SK-N-SH (cell line): ENCODE results near the gene SFTPB. TPM values are rescaled to one million over a fixed set of nuclear protein-coding genes. Genes with fewer than 3 reads are reported as not detected.

Experiments
- CTCF ChIA-PET: fragments of 300-600, 350-600 bp; formaldehyde crosslinking; extraction: SDS; loops from one replicate; lab custom pipeline; 2021; lab: Yijun Ruan, JAX
- POLR2A ChIA-PET: fragments of 350-600 bp; sonication (Branson Sonifier 250); formaldehyde crosslinking; extraction: SDS; loops from one replicate; lab custom pipeline; 2020; ENCODE audit warnings: antibody characterized with exemption, inconsistent platforms; lab: Yijun Ruan, JAX
- DNase-seq: peaks from one replicate; pipeline ENCODE4 v3.0.0; 2012
- H2AFZ ChIP-seq: fragments of 200-600 bp; sonication (generic); 2 replicates; pipeline ENCODE4 v1.8.1; 2016; ENCODE audit warnings: antibody characterized with exemption, mild to moderate bottlenecking, low read depth
- H3F3A ChIP-seq: fragments of 200-600 bp; sonication (generic); replicated peaks from 2 replicates; pipeline ENCODE3; 2016; ENCODE audit warnings: antibody characterized with exemption, mild to moderate bottlenecking; ENCODE audit not compliant: insufficient read depth
- H3K27ac ChIP-seq, 2 experiments: fragments of 200-500 bp in 1 of 2; fragments of 200-600 bp in 1 of 2; sonication (Bioruptor generic) in 1 of 2; sonication (generic), shearing (Covaris generic) in 1 of 2; 2 replicates each; pipeline versions ENCODE4 v1.5.1 to v1.6.1; 2014 to 2016; ENCODE audit warnings: low read depth in 2 of 2, inconsistent platforms in 1 of 2, low read length in 1 of 2, mild to moderate bottlenecking in 1 of 2, mixed read lengths in 1 of 2
- H3K27me3 ChIP-seq: fragments of 200-600 bp; sonication (generic), shearing (Covaris generic); 2 replicates; pipeline ENCODE4 v1.6.1; 2016; ENCODE audit warnings: mixed run types; ENCODE audit not compliant: insufficient read depth
- H3K36me3 ChIP-seq, 2 experiments: fragments of 200-500 bp in 1 of 2; fragments of 200-600 bp in 1 of 2; sonication (Bioruptor generic) in 1 of 2; sonication (generic) in 1 of 2; replicated peaks in 1 of 2; 2 replicates each; pipeline versions ENCODE3 to v1.5.1; 2014 to 2016; ENCODE audit warnings: low read length in 1 of 2, mild to moderate bottlenecking in 1 of 2; ENCODE audit not compliant: insufficient read depth in 2 of 2, control insufficient read depth in 1 of 2
- H3K4me1 ChIP-seq, 2 experiments: fragments of 200-500 bp in 1 of 2; fragments of 200-600 bp in 1 of 2; sonication (Bioruptor generic) in 1 of 2; sonication (generic), shearing (Covaris generic) in 1 of 2; 2 replicates each; pipeline versions ENCODE4 v1.5.1 to v1.6.1; 2014 to 2016; ENCODE audit warnings: low read depth in 1 of 2, low read length in 1 of 2, mixed run types in 1 of 2; ENCODE audit not compliant: insufficient read depth in 2 of 2, control insufficient read depth in 1 of 2
- H3K4me2 ChIP-seq: fragments of 200-600 bp; sonication (generic), shearing (Covaris generic); 2 replicates; pipeline ENCODE4 v1.6.1; 2017; ENCODE audit warnings: mixed run types
- H3K4me3 ChIP-seq, 2 experiments: fragments of 200-500 bp in 1 of 2; fragments of 200-600 bp in 1 of 2; sonication (Bioruptor generic) in 1 of 2; sonication (generic), shearing (Covaris generic) in 1 of 2; 2 replicates each; pipeline versions ENCODE4 v1.5.1 to v1.8.1; 2014 to 2016; ENCODE audit warnings: low read depth in 2 of 2, inconsistent platforms in 1 of 2, low read length in 1 of 2, mild to moderate bottlenecking in 1 of 2, mixed read lengths in 1 of 2, moderate library complexity in 1 of 2
- H3K79me2 ChIP-seq: fragments of 200-600 bp; sonication (generic); 2 replicates; pipeline ENCODE4 v1.8.1; 2017; ENCODE audit warnings: mild to moderate bottlenecking; ENCODE audit not compliant: insufficient read depth
- H3K9ac ChIP-seq: fragments of 200-600 bp; sonication (generic); 2 replicates; pipeline ENCODE4 v1.6.1; 2017; ENCODE audit warnings: mixed run types
- H3K9me2 ChIP-seq: fragments of 200-600 bp; sonication (generic); 2 replicates; pipeline ENCODE4 v1.6.1; 2017; ENCODE audit warnings: mixed run types
- H3K9me3 ChIP-seq: fragments of 200-600 bp; sonication (generic); 2 replicates; pipeline ENCODE4 v1.6.1; 2017; ENCODE audit warnings: mixed run types, mild to moderate bottlenecking, moderate library complexity
- H4K20me1 ChIP-seq: fragments of 200-600 bp; sonication (generic); 2 replicates; pipeline ENCODE4 v1.6.1; 2017; ENCODE audit warnings: mild to moderate bottlenecking, mixed run types; ENCODE audit not compliant: insufficient read depth
- CHD2 ChIP-seq: fragments of 150-350 bp; IDR thresholded peaks from 2 replicates; pipeline ENCODE4 v1.6.1; 2018; ENCODE audit warnings: low read length; ENCODE audit not compliant: partially characterized antibody
- ELF1 ChIP-seq: IDR thresholded peaks from 2 replicates; pipeline ENCODE4 v1.4.0; 2012
- FOSL2 ChIP-seq: IDR thresholded peaks from 2 replicates; pipeline ENCODE4 v1.4.0; 2012; ENCODE audit warnings: low read depth, mild to moderate bottlenecking, moderate library complexity, borderline replicate concordance
- GABPA ChIP-seq: IDR thresholded peaks from 2 replicates; pipeline ENCODE4 v1.4.0; 2012; ENCODE audit warnings: low read depth, mild to moderate bottlenecking
- GATA2 ChIP-seq: sonication (generic); formaldehyde crosslinking; IDR thresholded peaks from 2 replicates; pipeline ENCODE4 v1.5.0; 2020; ENCODE audit warnings: mild to moderate bottlenecking, missing genetic modification reagents
- JUND ChIP-seq: IDR thresholded peaks from 2 replicates; pipeline ENCODE4 v1.4.0; 2012
- POLR2AphosphoS5 ChIP-seq: IDR thresholded peaks from 2 replicates; pipeline ENCODE4 v1.6.1; 2012; ENCODE audit warnings: low read depth, low read length
- RAD21 ChIP-seq: IDR thresholded peaks from 2 replicates; pipeline ENCODE4 v1.6.1; 2012; ENCODE audit warnings: mild to moderate bottlenecking, low read length
- RXRA ChIP-seq: IDR thresholded peaks from 2 replicates; pipeline ENCODE4 v1.4.0; 2012; ENCODE audit warnings: low read depth, mild to moderate bottlenecking, borderline replicate concordance
- SIN3A ChIP-seq: IDR thresholded peaks from 2 replicates; pipeline ENCODE4 v1.6.1; 2012; ENCODE audit warnings: low read depth, mild to moderate bottlenecking, low read length, moderate library complexity, borderline replicate concordance
- TAF1 ChIP-seq: IDR thresholded peaks from 2 replicates; pipeline ENCODE4 v1.6.1; 2012; ENCODE audit warnings: low read depth, mild to moderate bottlenecking, low read length, moderate library complexity, borderline replicate concordance
- YY1 ChIP-seq: IDR thresholded peaks from 2 replicates; pipeline ENCODE4 v1.4.0; 2012; ENCODE audit warnings: low read depth, mild to moderate bottlenecking
- WGBS: methylation state at CpG from one replicate; pipeline ENCODE4 v1.1.6; 2017; ENCODE audit warnings: low lambda C conversion rate; 5-methylcytosine and 5-hydroxymethylcytosine counted together
- polyA plus RNA-seq, 3 experiments: library from polyadenylated mRNA; depleted of rRNA; stranded (reverse); fragments of >200 nt; gene quantifications; 2 replicates each; pipeline ENCODE4 v1.2.3, GENCODE V29; 2012
- TF ChIP-seq, protein P1 (sequence below): fragments of 150-350 bp; IDR thresholded peaks from 2 replicates; pipeline ENCODE4 v1.6.1; 2017; ENCODE audit warnings: antibody characterized with exemption, low read length, low read depth, borderline replicate concordance
- TF ChIP-seq, protein P2 (sequence below): IDR thresholded peaks from 2 replicates; pipeline ENCODE4 v1.6.1; 2012; ENCODE audit warnings: mild to moderate bottlenecking, low read depth, low read length, moderate library complexity
- TF ChIP-seq, protein P3 (sequence below): IDR thresholded peaks from 2 replicates; pipeline ENCODE4 v1.4.0; 2012; ENCODE audit warnings: low read depth

The SFTPB gene
- polyA plus RNA-seq, 1 of the 3 experiments (the other 2 are of a cell fraction) = not detected

DNA sequence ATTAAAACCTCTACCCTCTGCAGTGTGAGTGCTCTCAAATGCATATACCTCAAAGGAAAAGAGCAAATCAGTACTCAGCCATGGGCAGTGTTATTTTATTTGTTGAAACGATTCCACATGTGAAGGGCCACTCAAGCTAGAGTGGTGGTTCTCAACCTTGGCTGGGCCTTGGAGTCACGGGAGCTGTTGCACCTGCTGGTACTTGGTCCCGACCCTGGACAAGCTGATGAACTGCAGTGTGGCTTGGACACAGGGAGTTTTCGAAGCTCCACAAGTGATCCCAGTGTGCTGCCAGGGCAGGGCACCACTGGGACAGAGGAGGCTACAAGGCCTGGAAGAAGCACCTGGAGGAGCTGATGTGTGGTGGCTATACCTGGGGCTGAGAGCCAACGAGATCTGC is 45.8 kb upstream of the SFTPB start:
- H3K4me2 ChIP-seq = no peak overlapping the region
- no peak overlapping the region for H3K27ac ChIP-seq
- no peak for DNase-seq
- no peaks in the 10 kb centered on the region for H3K79me2 ChIP-seq
- ChIA-PET CTCF (interaction anchor here (1.2 to 8.6 kb wide), 6 partner anchors 7 to 102 kb away, joined by 4 to 101 read pairs (median 14); no protein-coding TSS in a partner anchor), POLR2A (no interaction called here)
- TF ChIP-seq, protein P1, sequence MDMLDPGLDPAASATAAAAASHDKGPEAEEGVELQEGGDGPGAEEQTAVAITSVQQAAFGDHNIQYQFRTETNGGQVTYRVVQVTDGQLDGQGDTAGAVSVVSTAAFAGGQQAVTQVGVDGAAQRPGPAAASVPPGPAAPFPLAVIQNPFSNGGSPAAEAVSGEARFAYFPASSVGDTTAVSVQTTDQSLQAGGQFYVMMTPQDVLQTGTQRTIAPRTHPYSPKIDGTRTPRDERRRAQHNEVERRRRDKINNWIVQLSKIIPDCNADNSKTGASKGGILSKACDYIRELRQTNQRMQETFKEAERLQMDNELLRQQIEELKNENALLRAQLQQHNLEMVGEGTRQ = no peak
- no peak for TF ChIP-seq POLR2AphosphoS5
- no peak for TF ChIP-seq RAD21
- H3K9ac ChIP-seq = no peak overlapping the region
- H4K20me1 ChIP-seq = no peaks in the 10 kb centered on the region
- H3K4me1 ChIP-seq = peaks cover 12 to 20% of the 10 kb centered on the region in 2 experiments; a peak in 3 of 4 replicates
- no peaks in the 10 kb centered on the region for H3K36me3 ChIP-seq
- H3K9me3 ChIP-seq = no peaks in the 10 kb centered on the region
- H3K4me3 ChIP-seq = no peak overlapping the region
- H3K9me2 ChIP-seq = no peaks in the 10 kb centered on the region
- H3F3A ChIP-seq = peaks cover 9% of the 10 kb centered on the region
- H2AFZ ChIP-seq = no peak overlapping the region
- 94% methylated on average over 4 of the region's 5 CpGs for WGBS
- H3K27me3 ChIP-seq = no peaks in the 10 kb centered on the region

DNA sequence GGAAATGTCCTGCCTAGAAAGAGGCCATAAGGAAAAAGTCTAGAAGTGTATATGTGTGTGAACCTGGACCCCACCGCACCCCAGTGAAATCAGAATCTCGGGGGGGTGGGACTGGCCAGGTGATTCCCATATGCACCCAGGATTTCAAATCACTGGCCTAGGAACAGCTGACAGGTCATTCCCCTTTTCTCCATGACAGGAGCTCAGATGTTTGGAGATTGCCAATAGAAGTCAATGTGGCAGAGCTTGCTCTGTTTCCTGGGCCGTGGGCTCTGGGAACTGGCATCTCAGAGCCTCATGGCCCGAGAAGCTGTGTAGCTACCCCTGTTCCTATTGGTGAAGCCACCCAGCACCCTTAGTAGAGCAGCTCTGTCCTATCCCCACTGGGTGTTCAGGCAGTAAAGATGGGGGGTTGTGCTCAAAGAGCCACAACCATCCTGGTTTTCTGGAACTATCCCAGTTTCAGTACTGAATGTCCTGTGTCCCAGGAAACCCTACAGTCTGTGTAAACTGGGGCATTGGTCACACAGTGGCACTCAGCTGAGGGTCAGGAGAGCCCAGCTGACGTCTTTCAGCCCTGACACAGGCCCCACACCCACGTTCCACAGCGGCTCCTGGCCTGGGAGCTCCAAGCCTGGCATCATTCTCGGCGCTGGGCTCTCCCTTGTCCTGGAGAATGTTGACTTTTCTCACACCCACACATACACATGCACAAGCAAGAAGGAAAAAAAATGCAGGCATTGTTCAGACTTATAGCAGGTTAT is 45.0 kb upstream of the SFTPB start:
- Histone ChIP-seq H3F3A (peaks cover 8% of the 10 kb centered on the region), H3K27ac (no peak overlapping the region), H3K9me2 (no peaks in the 10 kb centered on the region), H3K36me3 (no peaks in the 10 kb centered on the region), H4K20me1 (no peaks in the 10 kb centered on the region), H3K79me2 (no peaks in the 10 kb centered on the region), H3K27me3 (no peaks in the 10 kb centered on the region), H3K4me1 (peaks cover 9 to 16% of the 10 kb centered on the region in 2 experiments; a peak in 3 of 4 replicates), H3K4me2 (no peak overlapping the region), H3K9ac (no peak overlapping the region), H2AFZ (no peak overlapping the region), H3K9me3 (no peaks in the 10 kb centered on the region), H3K4me3 (no peak overlapping the region)
- no peak for DNase-seq
- ChIA-PET POLR2A (no interaction called here), CTCF (interaction anchor here (0.9 to 7.2 kb wide), 8 partner anchors 16 to 103 kb away, joined by 3 to 65 read pairs (median 12); no protein-coding TSS in a partner anchor)
- TF ChIP-seq SIN3A (no peak), GATA2 (no peak), RAD21 (no peak), CHD2 (no peak), FOSL2 (no peak), RXRA (no peak), TAF1 (no peak), YY1 (no peak), GABPA (no peak), POLR2AphosphoS5 (no peak), JUND (no peak), ELF1 (no peak)
- TF ChIP-seq, protein P2, sequence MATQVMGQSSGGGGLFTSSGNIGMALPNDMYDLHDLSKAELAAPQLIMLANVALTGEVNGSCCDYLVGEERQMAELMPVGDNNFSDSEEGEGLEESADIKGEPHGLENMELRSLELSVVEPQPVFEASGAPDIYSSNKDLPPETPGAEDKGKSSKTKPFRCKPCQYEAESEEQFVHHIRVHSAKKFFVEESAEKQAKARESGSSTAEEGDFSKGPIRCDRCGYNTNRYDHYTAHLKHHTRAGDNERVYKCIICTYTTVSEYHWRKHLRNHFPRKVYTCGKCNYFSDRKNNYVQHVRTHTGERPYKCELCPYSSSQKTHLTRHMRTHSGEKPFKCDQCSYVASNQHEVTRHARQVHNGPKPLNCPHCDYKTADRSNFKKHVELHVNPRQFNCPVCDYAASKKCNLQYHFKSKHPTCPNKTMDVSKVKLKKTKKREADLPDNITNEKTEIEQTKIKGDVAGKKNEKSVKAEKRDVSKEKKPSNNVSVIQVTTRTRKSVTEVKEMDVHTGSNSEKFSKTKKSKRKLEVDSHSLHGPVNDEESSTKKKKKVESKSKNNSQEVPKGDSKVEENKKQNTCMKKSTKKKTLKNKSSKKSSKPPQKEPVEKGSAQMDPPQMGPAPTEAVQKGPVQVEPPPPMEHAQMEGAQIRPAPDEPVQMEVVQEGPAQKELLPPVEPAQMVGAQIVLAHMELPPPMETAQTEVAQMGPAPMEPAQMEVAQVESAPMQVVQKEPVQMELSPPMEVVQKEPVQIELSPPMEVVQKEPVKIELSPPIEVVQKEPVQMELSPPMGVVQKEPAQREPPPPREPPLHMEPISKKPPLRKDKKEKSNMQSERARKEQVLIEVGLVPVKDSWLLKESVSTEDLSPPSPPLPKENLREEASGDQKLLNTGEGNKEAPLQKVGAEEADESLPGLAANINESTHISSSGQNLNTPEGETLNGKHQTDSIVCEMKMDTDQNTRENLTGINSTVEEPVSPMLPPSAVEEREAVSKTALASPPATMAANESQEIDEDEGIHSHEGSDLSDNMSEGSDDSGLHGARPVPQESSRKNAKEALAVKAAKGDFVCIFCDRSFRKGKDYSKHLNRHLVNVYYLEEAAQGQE = no peak
- TF ChIP-seq, protein P3, sequence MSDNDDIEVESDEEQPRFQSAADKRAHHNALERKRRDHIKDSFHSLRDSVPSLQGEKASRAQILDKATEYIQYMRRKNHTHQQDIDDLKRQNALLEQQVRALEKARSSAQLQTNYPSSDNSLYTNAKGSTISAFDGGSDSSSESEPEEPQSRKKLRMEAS = no peak
- TF ChIP-seq, protein P1 = no peak
- WGBS = 57% methylated on average over 7 of the region's 9 CpGs
